Stomach (tissue), 4 donors: ENCODE measurements around the gene EBF3.

Source experiments
- POLR2A ChIP-seq, 4 donors: fragments of 450-650 bp; IDR thresholded peaks; one replicate each; pipeline ENCODE4 v1.6.1; 2016; ENCODE audit warnings: antibody characterized with exemption in 4 of 4, control low read depth in 2 of 4, mild to moderate bottlenecking in 1 of 4, moderate library complexity in 1 of 4
- POLR2AphosphoS5 ChIP-seq, 3 donors: sonication (generic); formaldehyde crosslinking; IDR thresholded peaks; one replicate each; pipeline ENCODE4 v1.6.1; 2016; ENCODE audit warnings: antibody characterized with exemption in 3 of 3
- TF ChIP-seq, protein P1 (sequence below), 7 experiments: fragments of 450-650 bp in 4 of 7; fragments of 200-600 bp in 3 of 7; sonication (generic) in 3 of 7; IDR thresholded peaks; one replicate each; pipeline ENCODE4 v1.5.1; 2016 to 2019; ENCODE audit warnings: antibody characterized with exemption in 7 of 7, control low read depth in 2 of 7, mild to moderate bottlenecking in 1 of 7

DNA sequence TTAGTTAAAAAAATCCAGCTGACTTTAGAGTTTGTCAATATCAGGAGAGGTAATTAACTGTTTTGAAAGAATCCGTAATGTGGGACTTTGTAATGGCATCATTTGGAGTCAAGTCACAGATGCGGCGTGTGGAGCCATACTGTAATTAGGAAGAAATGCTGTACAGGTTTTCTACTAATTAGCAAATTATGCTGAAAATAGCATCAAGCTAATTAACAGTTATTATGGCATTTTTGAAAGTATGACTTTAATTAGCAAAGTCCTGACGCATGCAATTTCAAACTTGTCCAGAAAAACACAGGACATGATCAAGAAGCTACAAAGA is 68.3 kb downstream of the EBF3 start:
- TF ChIP-seq POLR2A (IDR thresholded peaks at IDR 0.05), result no peak
- no peak for TF ChIP-seq POLR2AphosphoS5 (IDR thresholded peaks at IDR 0.05)
- TF ChIP-seq, protein P1, sequence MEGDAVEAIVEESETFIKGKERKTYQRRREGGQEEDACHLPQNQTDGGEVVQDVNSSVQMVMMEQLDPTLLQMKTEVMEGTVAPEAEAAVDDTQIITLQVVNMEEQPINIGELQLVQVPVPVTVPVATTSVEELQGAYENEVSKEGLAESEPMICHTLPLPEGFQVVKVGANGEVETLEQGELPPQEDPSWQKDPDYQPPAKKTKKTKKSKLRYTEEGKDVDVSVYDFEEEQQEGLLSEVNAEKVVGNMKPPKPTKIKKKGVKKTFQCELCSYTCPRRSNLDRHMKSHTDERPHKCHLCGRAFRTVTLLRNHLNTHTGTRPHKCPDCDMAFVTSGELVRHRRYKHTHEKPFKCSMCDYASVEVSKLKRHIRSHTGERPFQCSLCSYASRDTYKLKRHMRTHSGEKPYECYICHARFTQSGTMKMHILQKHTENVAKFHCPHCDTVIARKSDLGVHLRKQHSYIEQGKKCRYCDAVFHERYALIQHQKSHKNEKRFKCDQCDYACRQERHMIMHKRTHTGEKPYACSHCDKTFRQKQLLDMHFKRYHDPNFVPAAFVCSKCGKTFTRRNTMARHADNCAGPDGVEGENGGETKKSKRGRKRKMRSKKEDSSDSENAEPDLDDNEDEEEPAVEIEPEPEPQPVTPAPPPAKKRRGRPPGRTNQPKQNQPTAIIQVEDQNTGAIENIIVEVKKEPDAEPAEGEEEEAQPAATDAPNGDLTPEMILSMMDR (IDR thresholded peaks at IDR 0.05), result no peak
